ENCODE results near the gene EMX1.

The EMX1 gene

DNA sequence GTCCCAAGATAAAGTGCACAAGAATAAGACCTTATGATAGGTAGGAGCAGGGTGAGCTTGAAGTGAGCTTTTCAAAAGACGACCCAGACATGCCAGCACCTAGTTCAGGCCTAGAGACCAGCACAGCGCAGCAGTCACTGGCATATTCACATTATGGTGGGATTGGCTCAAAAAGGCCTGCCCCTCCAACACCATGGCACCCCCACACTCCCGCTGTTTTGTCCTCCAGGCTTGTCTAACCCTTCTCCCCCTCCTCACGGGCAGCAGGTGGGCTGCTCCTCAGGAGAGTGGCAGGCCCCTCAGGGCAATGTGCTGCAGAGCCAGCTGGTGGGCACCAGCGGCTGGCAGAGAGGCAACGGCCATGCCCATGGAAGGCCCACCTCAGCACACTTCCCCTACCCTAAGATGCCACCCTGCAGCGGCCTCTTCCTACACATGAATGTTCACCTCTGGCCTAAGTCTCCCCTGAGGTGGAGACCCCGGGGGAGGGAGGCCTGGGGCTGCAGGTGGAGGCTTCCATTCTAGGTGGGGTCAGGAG is 25.6 kb downstream of the EMX1 start:
- DNase-seq (ENCODE audit: low read depth in 3 of 3), result no peak

DNA sequence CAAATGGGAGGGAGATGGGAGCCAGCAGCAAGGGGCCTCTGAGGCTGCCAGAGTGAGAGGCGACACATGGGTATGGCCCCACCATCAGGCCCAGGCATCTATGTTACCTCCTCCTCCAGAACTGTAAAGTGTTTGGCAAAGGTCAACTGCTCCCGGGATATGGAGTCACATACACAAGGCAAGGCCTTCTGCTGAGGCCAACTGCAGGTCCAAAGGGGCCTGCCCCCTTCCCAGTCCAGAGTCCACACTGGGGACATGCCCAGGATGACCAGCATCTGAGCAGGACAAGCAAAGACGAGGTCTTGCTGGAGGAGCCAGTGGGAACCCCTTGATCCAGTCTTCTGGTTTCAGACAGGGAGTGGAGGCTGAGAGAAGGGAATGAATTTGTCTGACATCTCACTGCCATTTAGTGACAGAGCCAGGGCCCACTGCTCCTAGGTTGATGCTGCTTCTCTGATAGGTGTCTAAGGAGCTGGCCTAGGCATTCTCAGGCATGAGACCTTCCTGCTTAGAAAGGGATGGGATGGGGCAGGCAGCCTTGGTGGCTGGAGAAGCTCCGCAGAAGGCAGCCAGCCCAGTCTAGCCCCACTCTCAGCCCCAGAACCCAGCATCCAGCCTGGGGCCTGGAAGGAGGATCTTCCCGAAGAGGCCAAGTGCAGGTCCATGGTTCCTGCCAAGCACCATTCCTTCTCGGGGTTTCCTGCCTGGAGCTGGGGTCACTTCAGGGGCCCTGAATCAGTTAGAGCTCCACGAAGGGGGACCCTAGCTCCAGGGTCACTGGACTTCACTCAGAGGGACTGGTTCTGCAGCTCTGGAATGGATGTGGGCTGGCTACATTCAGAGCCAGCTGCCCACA is 26.4 kb downstream of the EMX1 start:
- DNase-seq (ENCODE audit: low read depth in 3 of 3), result no peak

GRCh38 chr2:72944804-72945449 is 27.6 kb downstream of the EMX1 start:
- DNase-seq (ENCODE audit: low read depth in 3 of 3), result no peak

GRCh38 chr2:72945450-72946019 is 28.2 kb downstream of the EMX1 start:
- no peak for DNase-seq (ENCODE audit: low read depth in 3 of 3)

DNA sequence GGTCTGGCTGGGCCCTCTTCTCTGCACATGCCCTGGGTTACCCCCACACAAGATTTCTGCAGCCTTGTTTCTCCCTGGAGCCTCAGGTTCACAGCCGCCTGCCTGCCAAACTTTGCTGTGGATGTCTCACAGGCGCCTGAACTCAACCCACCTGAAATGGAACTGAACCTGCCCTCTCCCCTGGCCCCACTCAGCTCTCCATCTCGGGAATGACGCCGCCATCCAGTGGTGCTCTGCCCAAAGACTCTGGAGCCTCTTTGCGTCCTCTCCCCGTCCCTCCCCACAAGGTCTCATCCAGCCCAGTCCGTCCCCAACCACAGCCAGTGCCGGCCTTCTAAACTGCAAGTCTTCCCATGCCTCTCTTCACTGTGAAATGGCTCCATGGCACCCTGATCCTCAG is 29.1 kb downstream of the EMX1 start:
- no peak for DNase-seq (ENCODE audit: low read depth in 3 of 3)

DNA sequence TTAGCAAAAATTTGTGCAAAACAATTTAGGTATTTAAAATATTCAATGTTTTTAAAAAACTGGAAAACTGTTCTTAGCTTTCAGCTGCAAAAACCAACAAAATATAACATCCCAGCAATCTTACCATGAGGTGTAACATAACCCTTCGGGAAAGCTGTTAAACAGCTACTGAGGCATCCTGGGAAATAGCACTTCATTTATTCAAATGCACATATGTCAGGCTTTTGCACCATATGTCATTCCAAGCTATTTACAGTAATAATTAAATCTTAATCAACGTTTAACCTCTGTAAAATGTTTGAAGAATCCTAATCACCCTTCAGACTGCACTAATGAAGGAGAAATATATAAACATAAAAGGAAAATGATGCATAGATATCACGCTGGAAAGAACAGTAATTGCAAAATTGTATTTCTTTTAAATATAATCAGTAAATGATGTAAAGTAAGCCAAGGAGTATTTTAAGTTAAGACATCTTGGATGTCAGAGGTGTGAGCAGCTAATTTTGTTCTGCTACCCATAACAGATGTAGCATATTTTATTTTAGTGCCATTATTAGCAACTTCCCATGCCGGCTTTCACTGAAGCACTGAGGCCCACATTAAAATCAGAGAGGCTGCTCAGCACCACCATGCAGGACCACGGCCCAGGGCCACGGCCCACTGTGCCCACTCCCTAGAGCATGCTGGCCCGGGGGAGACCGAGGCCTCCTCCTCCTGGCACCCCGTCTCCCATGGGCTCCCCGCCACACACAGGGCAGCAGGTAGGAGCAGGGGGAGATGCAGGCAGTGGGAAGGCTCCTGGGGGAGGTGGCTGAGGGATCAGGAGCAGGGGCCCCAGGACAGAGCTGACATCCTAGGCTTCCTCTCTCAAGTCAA is 30.9 kb downstream of the EMX1 start:
- no peak for DNase-seq (ENCODE audit: low read depth in 3 of 3)

DNA sequence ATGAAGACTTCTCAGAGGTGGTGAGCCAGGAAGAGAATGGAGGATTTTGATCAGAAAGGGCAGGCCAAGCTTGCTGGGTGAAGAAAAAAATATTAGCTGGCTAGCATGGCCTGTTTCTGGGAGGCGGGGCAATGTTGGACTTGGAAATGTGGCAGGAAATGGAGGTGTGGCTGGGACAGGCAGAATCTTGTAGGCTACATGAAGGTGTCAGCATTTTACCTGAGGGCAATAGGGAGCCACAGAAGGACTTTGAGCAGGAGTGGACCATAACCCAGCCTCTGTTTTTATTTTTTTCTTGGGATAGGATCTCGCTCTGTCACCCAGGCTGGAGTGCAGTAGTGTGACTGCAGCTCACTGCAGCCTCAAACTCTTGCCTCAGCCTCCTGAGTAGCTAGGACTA is 31.7 kb downstream of the EMX1 start:
- DNase-seq (ENCODE audit: low read depth in 3 of 3), result no peak

- DNase-seq (ENCODE audit: low read depth in 3 of 3), result no peak
Measured at GRCh38 chr2:72949642-72950041, 32.3 kb downstream of the EMX1 start.

DNA sequence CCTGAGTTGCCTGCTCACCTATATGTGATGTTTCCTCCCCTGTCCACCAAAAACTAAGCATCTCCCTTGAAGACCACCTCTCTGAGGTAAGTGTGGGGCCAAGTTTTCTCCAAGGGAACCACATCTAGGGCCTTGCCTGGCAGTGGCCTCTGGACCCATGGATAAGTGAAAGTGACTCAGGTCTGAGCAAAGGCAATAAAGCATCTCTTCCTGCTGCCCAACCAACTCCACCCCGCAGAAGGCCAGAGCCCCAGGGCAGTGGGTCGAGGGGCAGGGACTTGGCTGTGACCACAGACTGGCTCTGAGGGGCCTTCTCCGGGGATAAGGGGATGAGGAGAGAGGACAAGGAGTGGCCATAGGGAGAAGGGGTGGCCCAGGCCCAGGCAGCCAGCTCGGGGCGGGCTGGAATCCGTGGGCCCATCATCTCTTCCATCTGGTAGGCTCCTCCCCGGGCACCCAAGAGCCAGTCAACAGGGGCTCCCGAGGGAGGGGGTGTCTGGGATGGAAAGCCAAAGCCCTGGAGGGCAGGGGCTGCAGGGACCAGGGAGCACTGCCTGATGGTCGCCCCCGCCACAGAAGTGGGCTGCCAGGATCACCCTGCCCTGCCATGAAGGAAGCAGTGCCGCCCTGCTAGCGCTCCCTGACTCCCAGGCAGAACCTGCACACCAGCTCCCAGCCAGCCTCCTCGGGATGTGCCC is 33.4 kb downstream of the EMX1 start:
- DNase-seq (ENCODE audit: low read depth in 3 of 3), result no peak

GRCh38 chr2:72951303-72952095 is 34.2 kb downstream of the EMX1 start:
- no peak for DNase-seq (ENCODE audit: low read depth in 3 of 3)

GRCh38 chr2:72952110-72952823 is 34.9 kb downstream of the EMX1 start:
- no peak for DNase-seq (ENCODE audit: low read depth in 3 of 3)

GRCh38 chr2:72952961-72953360 is 35.6 kb downstream of the EMX1 start:
- no peak for DNase-seq (ENCODE audit: low read depth in 3 of 3)

GRCh38 chr2:72953528-72953927 is 36.2 kb downstream of the EMX1 start:
- DNase-seq (ENCODE audit: low read depth in 3 of 3), result no peak

- DNase-seq (ENCODE audit: low read depth in 3 of 3), result no peak
Measured at GRCh38 chr2:72953976-72954375, 36.7 kb downstream of the EMX1 start.

DNA sequence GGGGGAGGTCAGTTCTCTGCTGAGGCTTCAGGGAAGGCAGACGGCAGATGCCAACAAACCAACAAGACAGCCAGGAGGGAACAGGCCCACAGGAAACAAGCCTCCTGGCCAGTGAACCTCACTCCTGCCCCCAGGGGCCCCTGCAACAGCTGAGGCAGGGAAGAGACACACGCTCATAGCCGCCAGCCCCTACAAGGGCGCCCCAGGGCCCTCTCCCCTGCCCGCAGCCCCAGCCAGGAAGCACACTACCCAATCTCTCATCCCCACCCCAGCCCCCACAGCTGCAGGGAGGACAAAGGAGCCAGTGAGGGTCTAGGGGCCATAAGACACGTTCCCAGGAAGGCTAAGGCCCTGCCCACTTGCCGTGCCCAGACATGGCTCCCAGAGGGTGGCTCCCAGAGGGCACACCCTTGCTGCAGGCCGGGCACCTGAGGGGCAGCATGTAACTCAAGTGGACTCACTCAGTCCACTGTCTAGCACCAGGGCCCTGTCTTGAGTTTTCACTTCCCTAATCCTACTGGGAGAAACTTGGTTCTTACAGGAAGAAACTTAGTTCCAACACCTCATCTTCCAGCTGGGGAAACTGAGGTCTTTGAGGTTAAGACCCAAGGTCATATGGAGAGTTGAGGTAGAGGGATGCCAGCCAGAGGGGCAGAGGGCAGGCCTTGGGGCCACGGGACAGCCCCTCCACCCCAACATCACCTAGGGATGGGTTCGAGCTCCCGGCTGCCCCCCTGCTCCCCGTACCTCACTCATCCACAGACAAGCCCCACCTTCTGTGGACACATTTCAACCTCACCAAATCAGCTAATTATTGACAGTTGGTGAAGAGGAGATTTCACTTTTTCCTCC is 37.3 kb downstream of the EMX1 start:
- no peak for DNase-seq (ENCODE audit: low read depth in 3 of 3)

- no peak for DNase-seq (ENCODE audit: low read depth in 3 of 3)
Measured at GRCh38 chr2:72955228-72956049, 38.1 kb downstream of the EMX1 start.

- no peak for DNase-seq (ENCODE audit: low read depth in 3 of 3)
Measured at GRCh38 chr2:72956050-72956395, 38.7 kb downstream of the EMX1 start.

- DNase-seq (ENCODE audit: low read depth in 3 of 3), result no peak
Measured at GRCh38 chr2:72956936-72957335, 39.6 kb downstream of the EMX1 start.

All from stimulated activated CD4-positive, alpha-beta T cell treated with anti-CD3 and anti-CD28 coated beads, TNF-alpha, amount 100 ng/mL, for 4 hours (primary cell).